Smooth muscle cell (in vitro differentiated cells): Measurements from ENCODE around the gene CIT. TPM values are rescaled to one million over a fixed set of nuclear protein-coding genes. Genes with fewer than 3 reads are reported as not detected.

ENCODE experiments used
- DNase-seq: peaks from one replicate; lab custom pipeline; 2025; ENCODE audit not compliant: unreplicated experiment; lab: John Stamatoyannopoulos, UW
- H2AFZ ChIP-seq: fragments of 200-600 bp; sonication (generic); 2 replicates; pipeline ENCODE4 v1.6.0; 2016; ENCODE audit warnings: antibody characterized with exemption, low read depth, mild to moderate bottlenecking
- H3F3A ChIP-seq: fragments of 200-600 bp; sonication (generic); 2 replicates; pipeline ENCODE4 v1.6.0; 2017; ENCODE audit warnings: antibody characterized with exemption, low read depth
- H3K27ac ChIP-seq: fragments of 200-600 bp; sonication (generic); 2 replicates; pipeline ENCODE4 v1.5.1; 2016; ENCODE audit warnings: low read depth, mild to moderate bottlenecking
- H3K27me3 ChIP-seq: fragments of 200-600 bp; sonication (generic); 2 replicates; pipeline ENCODE4 v1.6.1; 2016; ENCODE audit warnings: low read depth, mild to moderate bottlenecking
- H3K36me3 ChIP-seq: fragments of 200-600 bp; sonication (generic); 2 replicates; pipeline ENCODE4 v1.5.1; 2016; ENCODE audit warnings: low read depth
- H3K4me1 ChIP-seq: fragments of 200-600 bp; sonication (generic); 2 replicates; pipeline ENCODE4 v1.5.1; 2016; ENCODE audit warnings: low read depth
- H3K4me2 ChIP-seq: fragments of 200-600 bp; sonication (generic); 2 replicates; pipeline ENCODE4 v1.6.0; 2016; ENCODE audit warnings: mild to moderate bottlenecking
- H3K4me3 ChIP-seq: fragments of 200-600 bp; sonication (generic); 2 replicates; pipeline ENCODE4 v1.5.1; 2016; ENCODE audit warnings: mild to moderate bottlenecking
- H3K79me2 ChIP-seq: fragments of 200-600 bp; sonication (generic); 2 replicates; pipeline ENCODE4 v1.6.0; 2016; ENCODE audit warnings: low read depth, mild to moderate bottlenecking
- H3K9ac ChIP-seq: fragments of 200-600 bp; sonication (generic); 2 replicates; pipeline ENCODE4 v1.6.0; 2016; ENCODE audit warnings: low read depth
- H3K9me3 ChIP-seq: fragments of 200-600 bp; sonication (generic); replicated peaks from 2 replicates; pipeline ENCODE4 v1.5.1; 2016; ENCODE audit warnings: low read depth
- H4K20me1 ChIP-seq: fragments of 200-600 bp; sonication (generic); 2 replicates; pipeline ENCODE4 v1.6.0; 2016; ENCODE audit warnings: low read depth
- WGBS: methylation state at CpG from one replicate; pipeline ENCODE4 v1.1.7; 2016; ENCODE audit warnings: low lambda C conversion rate; 5-methylcytosine and 5-hydroxymethylcytosine counted together
- polyA plus RNA-seq: library from polyadenylated mRNA; unstranded; fragments of >200 nt; fragmentation: Nextera tagmentation; extraction: Ambion mirVana; gene quantifications from 2 replicates; pipeline ENCODE4 v1.2.1, GENCODE V29; 2016
- total RNA-seq: library from RNA; depleted of rRNA; stranded (reverse); fragments of >200 nt; gene quantifications from 2 replicates; pipeline ENCODE4 v1.2.3, GENCODE V29; 2014
- TF ChIP-seq, protein P1 (sequence below): fragments of 200-600 bp; sonication (generic); IDR thresholded peaks from 2 replicates; pipeline ENCODE4 v1.5.1; 2017; ENCODE audit warnings: borderline replicate concordance, mild to moderate bottlenecking, antibody characterized with exemption; ENCODE audit not compliant: insufficient read depth, poor library complexity, severe bottlenecking

CIT gene
- total and polyA plus RNA-seq, 2 experiments from 2014 or later, result 3.2 to 9.1 TPM

DNA sequence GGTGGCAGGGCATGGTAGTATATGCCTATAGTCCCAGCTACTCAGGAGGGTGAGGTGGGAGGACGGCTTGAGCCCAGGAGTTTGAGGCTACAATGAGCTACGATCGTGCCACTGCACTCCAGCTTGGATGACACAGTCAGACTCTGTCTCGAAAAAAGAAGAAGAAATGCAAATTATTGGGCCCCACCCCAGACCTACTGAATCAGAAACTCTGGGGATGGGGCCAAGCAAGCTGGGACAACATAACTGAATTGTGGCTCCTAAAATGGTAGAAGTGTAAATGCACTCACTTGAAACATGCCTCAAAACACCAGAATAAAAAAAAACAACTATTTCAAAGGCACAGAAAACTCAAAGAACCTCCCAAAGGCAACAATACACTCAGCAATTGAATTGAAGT lies 37.0 kb downstream of the CIT start:
- Histone ChIP-seq H3K9ac (no peak overlapping the region), H3K36me3 (no peaks in the 10 kb centered on the region), H3K79me2 (no peaks in the 10 kb centered on the region), H3K27me3 (no peaks in the 10 kb centered on the region), H3K9me3 (no peaks in the 10 kb centered on the region), H4K20me1 (no peaks in the 10 kb centered on the region), H3K27ac (no peak overlapping the region), H3K4me3 (no peak overlapping the region), H3F3A (no peaks in the 10 kb centered on the region), H2AFZ (no peak overlapping the region), H3K4me2 (no peak overlapping the region), H3K4me1 (no peaks in the 10 kb centered on the region)
- DNase-seq, result no peak
- 97% methylated on average over 4 of the region's 4 CpGs for WGBS
- TF ChIP-seq, protein P1, sequence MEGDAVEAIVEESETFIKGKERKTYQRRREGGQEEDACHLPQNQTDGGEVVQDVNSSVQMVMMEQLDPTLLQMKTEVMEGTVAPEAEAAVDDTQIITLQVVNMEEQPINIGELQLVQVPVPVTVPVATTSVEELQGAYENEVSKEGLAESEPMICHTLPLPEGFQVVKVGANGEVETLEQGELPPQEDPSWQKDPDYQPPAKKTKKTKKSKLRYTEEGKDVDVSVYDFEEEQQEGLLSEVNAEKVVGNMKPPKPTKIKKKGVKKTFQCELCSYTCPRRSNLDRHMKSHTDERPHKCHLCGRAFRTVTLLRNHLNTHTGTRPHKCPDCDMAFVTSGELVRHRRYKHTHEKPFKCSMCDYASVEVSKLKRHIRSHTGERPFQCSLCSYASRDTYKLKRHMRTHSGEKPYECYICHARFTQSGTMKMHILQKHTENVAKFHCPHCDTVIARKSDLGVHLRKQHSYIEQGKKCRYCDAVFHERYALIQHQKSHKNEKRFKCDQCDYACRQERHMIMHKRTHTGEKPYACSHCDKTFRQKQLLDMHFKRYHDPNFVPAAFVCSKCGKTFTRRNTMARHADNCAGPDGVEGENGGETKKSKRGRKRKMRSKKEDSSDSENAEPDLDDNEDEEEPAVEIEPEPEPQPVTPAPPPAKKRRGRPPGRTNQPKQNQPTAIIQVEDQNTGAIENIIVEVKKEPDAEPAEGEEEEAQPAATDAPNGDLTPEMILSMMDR, result no peak

DNA sequence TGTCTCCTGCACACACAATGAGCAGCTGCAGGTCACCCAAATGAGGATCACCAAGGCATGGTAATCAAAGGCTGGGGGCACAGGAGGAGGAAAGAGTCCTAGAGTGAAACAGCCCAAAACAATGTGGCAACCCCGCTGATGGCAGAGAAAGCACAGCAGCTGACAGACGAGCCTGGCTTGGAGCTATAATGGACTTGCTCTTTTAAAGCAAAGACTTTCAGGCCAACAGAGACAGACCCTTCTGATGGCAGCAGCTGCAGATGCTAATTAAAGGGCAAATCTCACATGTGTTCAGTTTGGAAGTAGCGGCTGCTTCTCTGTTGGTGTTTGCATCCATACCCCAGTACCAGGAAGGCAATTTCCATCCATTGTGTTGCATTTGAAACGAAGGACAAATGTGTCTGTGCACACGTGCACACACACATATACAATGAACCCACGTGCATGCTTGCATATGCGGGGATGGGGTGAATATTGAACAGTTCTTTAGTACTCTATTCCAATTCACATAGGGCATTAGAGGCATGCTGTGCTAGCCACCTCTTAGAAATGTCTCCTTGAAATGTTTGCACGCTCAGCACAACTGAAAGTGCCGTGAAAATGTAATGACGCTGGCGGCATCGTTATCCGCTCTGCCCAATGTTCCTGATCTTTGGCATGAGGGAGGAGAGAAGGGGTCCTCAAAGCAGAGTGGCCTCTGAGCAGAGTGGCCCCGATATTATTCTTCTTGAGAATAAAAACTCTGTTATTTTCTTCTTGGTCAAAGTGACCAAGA lies 38.1 kb downstream of the CIT start:
- no peak overlapping the region for H2AFZ ChIP-seq
- no peaks in the 10 kb centered on the region for H3F3A ChIP-seq
- no peak overlapping the region for H3K27ac ChIP-seq
- no peak overlapping the region for H3K4me3 ChIP-seq
- WGBS, result 98% methylated on average over 14 of the region's 14 CpGs
- no peak overlapping the region for H3K4me2 ChIP-seq
- no peak for DNase-seq
- TF ChIP-seq, protein P1, result no peak
- no peaks in the 10 kb centered on the region for H3K4me1 ChIP-seq
- H4K20me1 ChIP-seq, result no peaks in the 10 kb centered on the region
- no peaks in the 10 kb centered on the region for H3K36me3 ChIP-seq
- H3K79me2 ChIP-seq, result no peaks in the 10 kb centered on the region
- H3K9me3 ChIP-seq, result no peaks in the 10 kb centered on the region
- no peaks in the 10 kb centered on the region for H3K27me3 ChIP-seq
- no peak overlapping the region for H3K9ac ChIP-seq

DNA sequence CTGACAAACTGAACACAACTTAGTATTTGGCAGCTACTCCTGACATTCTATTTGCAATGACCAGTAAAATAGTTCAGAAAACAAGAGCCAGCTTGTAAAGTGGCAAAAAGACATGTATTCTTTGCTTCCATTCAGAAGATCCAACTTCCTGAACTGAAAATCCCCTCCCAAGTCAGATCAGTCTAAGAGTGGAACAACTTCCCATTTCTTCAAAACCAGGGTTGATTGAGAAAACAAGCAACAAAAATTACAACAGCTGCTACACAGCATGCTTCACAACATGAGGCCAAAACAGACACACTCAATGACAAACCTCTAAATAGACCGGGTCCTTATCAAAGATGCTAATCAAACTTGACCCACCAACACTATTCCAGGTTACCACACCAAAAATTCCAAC lies 40.3 kb downstream of the CIT start:
- no peaks in the 10 kb centered on the region for H3K9me3 ChIP-seq
- no peak for DNase-seq
- no peak overlapping the region for H3K4me2 ChIP-seq
- no peak overlapping the region for H2AFZ ChIP-seq
- no peaks in the 10 kb centered on the region for H4K20me1 ChIP-seq
- H3K27ac ChIP-seq, result no peak overlapping the region
- H3K4me1 ChIP-seq, result no peaks in the 10 kb centered on the region
- no peaks in the 10 kb centered on the region for H3K36me3 ChIP-seq
- no peaks in the 10 kb centered on the region for H3K79me2 ChIP-seq
- TF ChIP-seq, protein P1, result no peak
- H3F3A ChIP-seq, result no peaks in the 10 kb centered on the region
- no peak overlapping the region for H3K4me3 ChIP-seq
- H3K27me3 ChIP-seq, result no peaks in the 10 kb centered on the region
- WGBS, result 96% methylated on average over 1 of the region's 1 CpG
- H3K9ac ChIP-seq, result no peak overlapping the region

DNA sequence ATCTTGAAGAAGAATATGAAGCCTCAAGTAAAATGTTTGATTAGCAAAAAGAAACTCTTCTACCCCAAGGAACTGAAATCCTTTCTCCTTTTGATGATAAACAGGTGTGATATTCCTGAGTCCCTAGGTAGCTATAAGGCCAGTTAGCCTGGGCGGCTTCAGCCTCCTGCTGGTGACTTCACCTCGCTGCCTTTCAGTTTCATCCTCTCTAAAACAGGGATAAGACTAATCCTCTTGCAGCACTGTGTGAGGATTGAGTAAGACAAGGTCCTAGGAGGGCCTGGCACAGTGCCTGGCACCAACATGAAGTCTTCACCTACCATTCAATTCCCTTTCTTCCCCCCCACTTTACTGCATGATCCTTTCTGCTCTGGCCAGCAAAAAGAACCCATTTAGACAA lies 42.1 kb downstream of the CIT start:
- no peak for DNase-seq
- Histone ChIP-seq H3K27me3 (no peaks in the 10 kb centered on the region), H4K20me1 (no peaks in the 10 kb centered on the region), H3K4me1 (no peaks in the 10 kb centered on the region), H3K4me2 (no peak overlapping the region), H2AFZ (no peak overlapping the region), H3K36me3 (no peaks in the 10 kb centered on the region), H3K9me3 (no peaks in the 10 kb centered on the region), H3K27ac (no peak overlapping the region), H3F3A (no peaks in the 10 kb centered on the region), H3K79me2 (no peaks in the 10 kb centered on the region), H3K9ac (no peak overlapping the region), H3K4me3 (no peak overlapping the region)
- WGBS, result 91% methylated on average over 2 of the region's 2 CpGs
- TF ChIP-seq, protein P1, result no peak
